ENCODE measurements around the gene CYP24A1.

DNA sequence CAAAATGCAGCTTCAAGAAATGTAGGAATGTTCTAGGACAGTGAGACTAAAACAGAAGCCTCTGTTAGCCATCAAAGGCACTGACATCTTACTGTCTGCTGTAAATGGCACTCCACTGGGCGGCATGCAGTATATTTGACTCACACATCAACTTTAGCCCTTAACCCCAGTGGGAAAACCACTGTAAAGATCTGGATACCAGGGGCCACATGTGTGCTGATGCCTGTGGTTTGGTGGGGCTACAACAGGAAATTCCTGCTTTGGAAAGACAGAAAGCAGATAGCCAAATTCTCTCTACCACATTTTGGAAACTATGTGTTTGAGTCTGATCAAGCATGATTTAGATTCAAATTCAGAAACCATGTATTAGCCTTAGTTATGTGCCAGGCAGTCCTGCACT lies 38.4 kb upstream of the CYP24A1 start:
- TF ChIP-seq, protein P1, sequence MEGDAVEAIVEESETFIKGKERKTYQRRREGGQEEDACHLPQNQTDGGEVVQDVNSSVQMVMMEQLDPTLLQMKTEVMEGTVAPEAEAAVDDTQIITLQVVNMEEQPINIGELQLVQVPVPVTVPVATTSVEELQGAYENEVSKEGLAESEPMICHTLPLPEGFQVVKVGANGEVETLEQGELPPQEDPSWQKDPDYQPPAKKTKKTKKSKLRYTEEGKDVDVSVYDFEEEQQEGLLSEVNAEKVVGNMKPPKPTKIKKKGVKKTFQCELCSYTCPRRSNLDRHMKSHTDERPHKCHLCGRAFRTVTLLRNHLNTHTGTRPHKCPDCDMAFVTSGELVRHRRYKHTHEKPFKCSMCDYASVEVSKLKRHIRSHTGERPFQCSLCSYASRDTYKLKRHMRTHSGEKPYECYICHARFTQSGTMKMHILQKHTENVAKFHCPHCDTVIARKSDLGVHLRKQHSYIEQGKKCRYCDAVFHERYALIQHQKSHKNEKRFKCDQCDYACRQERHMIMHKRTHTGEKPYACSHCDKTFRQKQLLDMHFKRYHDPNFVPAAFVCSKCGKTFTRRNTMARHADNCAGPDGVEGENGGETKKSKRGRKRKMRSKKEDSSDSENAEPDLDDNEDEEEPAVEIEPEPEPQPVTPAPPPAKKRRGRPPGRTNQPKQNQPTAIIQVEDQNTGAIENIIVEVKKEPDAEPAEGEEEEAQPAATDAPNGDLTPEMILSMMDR (IDR thresholded peaks at IDR 0.05): no peak
- no peak for TF ChIP-seq POLR2A (IDR thresholded peaks at IDR 0.05)

Measured in esophagus squamous epithelium (tissue), 4 donors.